Activated T-cell treated with anti-CD3 and anti-CD28 coated beads, Interleukin-2, amount 50 U/mL, for 48 hours (primary cell): ENCODE results near the gene CIRBP.

Experiments used
- DNase-seq, 2 experiments: peaks; one replicate each; pipeline ENCODE4 v3.0.0-alpha.2; 2020

Gene CIRBP

GRCh38 chr19:1269065-1269477, at the start of gene CIRBP:
TSS of gene CIRBP (plus strand) at chr19:1269332. CDS start at chr19:1270934, 1,602 bp downstream.
- DNase-seq, result peak; percentile 99 to 100

- no peak for DNase-seq
Measured at GRCh38 chr19:1219786-1220476, 49.2 kb upstream of the CIRBP start.

- DNase-seq, result no peak
Measured at GRCh38 chr19:1220477-1220930, 48.6 kb upstream of the CIRBP start.

- DNase-seq, result no peak
Measured at GRCh38 chr19:1220976-1221903, 47.9 kb upstream of the CIRBP start.

GRCh38 chr19:1221904-1222255, 47.3 kb upstream of the CIRBP start:
- DNase-seq, result no peak

- no peak for DNase-seq
Measured at GRCh38 chr19:1222394-1222793, 46.7 kb upstream of the CIRBP start.

- DNase-seq, result peak in 1 of 2 experiments; percentile 61
Measured at GRCh38 chr19:1223018-1223855, 45.9 kb upstream of the CIRBP start.

- no peak for DNase-seq
Measured at GRCh38 chr19:1224047-1224825, 44.9 kb upstream of the CIRBP start.

- no peak for DNase-seq
Measured at GRCh38 chr19:1224847-1225246, 44.3 kb upstream of the CIRBP start.

GRCh38 chr19:1225440-1226226, 43.5 kb upstream of the CIRBP start:
- no peak for DNase-seq

GRCh38 chr19:1226227-1226518, 43.0 kb upstream of the CIRBP start:
- DNase-seq, result no peak

- no peak for DNase-seq
Measured at GRCh38 chr19:1226522-1227303, 42.4 kb upstream of the CIRBP start.

GRCh38 chr19:1227304-1228054, 41.7 kb upstream of the CIRBP start:
- DNase-seq, result no peak

GRCh38 chr19:1228161-1228957, 40.8 kb upstream of the CIRBP start:
- DNase-seq, result no peak

GRCh38 chr19:1229056-1229923, 39.8 kb upstream of the CIRBP start:
- DNase-seq, result no peak

- no peak for DNase-seq
Measured at GRCh38 chr19:1229924-1230782, 39.0 kb upstream of the CIRBP start.
